GM23338 (cell line): ENCODE data around the gene MRPS6. TPM values are rescaled to one million over a fixed set of nuclear protein-coding genes. Genes with fewer than 3 reads are reported as not detected.

Source experiments
- ATAC-seq: fragments of 200-7000 bp; cut with Tn5 transposase; 3 replicates; pipeline ENCODE4 v1.9.1; 2020
- DNase-seq: peaks from one replicate; pipeline ENCODE4 v3.0.0-alpha.2; 2015; ENCODE audit warnings: low spot score
- H2AFZ ChIP-seq: fragments of 200-600 bp; sonication (generic); 2 replicates; pipeline ENCODE4 v1.8.0; 2016; ENCODE audit warnings: antibody characterized with exemption, mild to moderate bottlenecking, moderate library complexity
- H3F3A ChIP-seq: fragments of 200-600 bp; sonication (generic); replicated peaks from 2 replicates; pipeline ENCODE4 v1.8.0; 2017; ENCODE audit warnings: antibody characterized with exemption, mixed run types, low read depth
- H3K27ac ChIP-seq: fragments of 200-600 bp; sonication (generic); 2 replicates; pipeline ENCODE4 v1.6.1; 2016; ENCODE audit warnings: low read depth
- H3K27me3 ChIP-seq: fragments of 200-600 bp; sonication (generic); 2 replicates; pipeline ENCODE4 v1.8.0; 2016; ENCODE audit warnings: mild to moderate bottlenecking, mixed run types, moderate library complexity; ENCODE audit not compliant: insufficient read depth
- H3K36me3 ChIP-seq: fragments of 200-600 bp; sonication (generic); 2 replicates; pipeline ENCODE4 v1.8.0; 2016; ENCODE audit warnings: mild to moderate bottlenecking; ENCODE audit not compliant: insufficient read depth
- H3K4me1 ChIP-seq: fragments of 200-600 bp; sonication (generic); 2 replicates; pipeline ENCODE4 v1.8.0; 2016; ENCODE audit warnings: mild to moderate bottlenecking, moderate library complexity; ENCODE audit not compliant: insufficient read depth
- H3K4me2 ChIP-seq: fragments of 200-600 bp; sonication (generic); 2 replicates; pipeline ENCODE4 v1.7.1; 2017; ENCODE audit warnings: mixed run types
- H3K4me3 ChIP-seq: fragments of 200-600 bp; sonication (generic); 2 replicates; pipeline ENCODE4 v1.6.1; 2016; ENCODE audit warnings: mixed run types
- H3K79me2 ChIP-seq: fragments of 200-600 bp; sonication (generic); replicated peaks from 2 replicates; pipeline ENCODE4 v1.8.0; 2017; ENCODE audit warnings: mild to moderate bottlenecking; ENCODE audit not compliant: insufficient read depth
- H3K9me2 ChIP-seq: fragments of 200-600 bp; sonication (generic); 2 replicates; pipeline ENCODE4 v1.8.0; 2017; ENCODE audit not compliant: insufficient read depth
- H4K20me1 ChIP-seq: fragments of 200-600 bp; sonication (generic); replicated peaks from 2 replicates; pipeline ENCODE4 v1.8.0; 2017; ENCODE audit warnings: mild to moderate bottlenecking; ENCODE audit not compliant: insufficient read depth
- H3K27ac Mint-ChIP-seq: 2 replicates; pipeline ENCODE4 v1.8.0; 2020; ENCODE audit warnings: inconsistent platforms, mild to moderate bottlenecking, moderate library complexity, mixed read lengths
- H3K27me3 Mint-ChIP-seq: 3 replicates; pipeline ENCODE4 v1.8.0; 2022; ENCODE audit warnings: low read depth, mild to moderate bottlenecking, moderate library complexity, mixed read lengths, inconsistent platforms; ENCODE audit not compliant: insufficient read depth, poor library complexity
- H3K36me3 Mint-ChIP-seq: 3 replicates; pipeline ENCODE4 v1.8.0; 2021; ENCODE audit warnings: low read depth, mild to moderate bottlenecking, inconsistent platforms, moderate library complexity, mixed read lengths
- H3K4me1 Mint-ChIP-seq: 3 replicates; pipeline ENCODE4 v1.8.0; 2020; ENCODE audit warnings: mild to moderate bottlenecking, inconsistent platforms, mixed read lengths
- H3K4me3 Mint-ChIP-seq: 3 replicates; pipeline ENCODE4 v1.8.0; 2021; ENCODE audit warnings: moderate library complexity, mild to moderate bottlenecking, inconsistent platforms, mixed read lengths
- H3K9me3 Mint-ChIP-seq: 3 replicates; pipeline ENCODE4 v1.8.0; 2020; ENCODE audit warnings: moderate library complexity, mild to moderate bottlenecking, inconsistent platforms, mixed read lengths
- CTCF ChIP-seq, 2 experiments: fragments of 200-600 bp in 1 of 2; sonication (generic) in 1 of 2; conservative IDR thresholded peaks; 2 replicates each; pipeline versions ENCODE4 v1.5.1 to v1.6.1; 2016 to 2017; ENCODE audit warnings: antibody characterized with exemption in 2 of 2, low read depth in 2 of 2, mild to moderate bottlenecking in 2 of 2, moderate library complexity in 1 of 2
- ETS1 ChIP-seq: IDR thresholded peaks from 2 replicates; pipeline ENCODE4 v1.6.1; 2016; ENCODE audit warnings: antibody characterized with exemption
- POLR2AphosphoS5 ChIP-seq: IDR thresholded peaks from 2 replicates; pipeline ENCODE4 v1.6.1; 2016; ENCODE audit warnings: antibody characterized with exemption, low read depth
- ZNF114 ChIP-seq: fragments of 250-450 bp; sonication (Bioruptor Pico); IDR thresholded peaks from 2 replicates; pipeline ENCODE4 v1.5.0; 2020; ENCODE audit warnings: mild to moderate bottlenecking, moderate library complexity
- ZNF462 ChIP-seq: fragments of 250-450 bp; sonication (Bioruptor Pico); IDR thresholded peaks from 2 replicates; pipeline ENCODE4 v1.5.0; 2020; ENCODE audit warnings: mild to moderate bottlenecking, moderate library complexity
- polyA plus RNA-seq: library from polyadenylated mRNA; unstranded; fragments of >200 nt; fragmentation: Nextera tagmentation; extraction: Ambion mirVana; gene quantifications from 2 replicates; pipeline ENCODE4 v1.2.1, GENCODE V29; 2016
- total RNA-seq: library from RNA; depleted of rRNA; stranded (reverse); fragments of >200 nt; shearing (Covaris generic); gene quantifications from 2 replicates; pipeline ENCODE4 v1.2.3, GENCODE V29; 2014

MRPS6 gene
- total and polyA plus RNA-seq, 2 experiments from 2014 or later: 80.5 to 242 TPM

DNA sequence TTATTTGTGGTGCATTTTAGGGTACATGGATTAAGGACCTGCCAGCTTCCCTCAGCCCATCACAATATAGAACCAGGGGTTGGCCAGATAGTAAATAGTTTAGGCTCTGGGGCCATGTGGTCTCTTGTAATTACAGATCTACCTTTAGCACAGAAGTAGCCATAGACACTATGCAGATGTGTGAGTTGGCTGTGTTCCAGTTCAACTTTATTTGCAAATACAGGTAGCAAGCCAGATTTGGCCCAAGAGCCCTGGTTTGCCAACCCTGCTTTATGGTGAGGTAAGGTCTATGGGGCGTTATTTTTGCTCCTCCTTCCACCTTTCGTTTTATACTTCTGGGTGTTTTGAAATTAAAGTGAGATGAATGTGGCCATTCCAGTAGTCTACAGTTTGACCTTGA lies 48.7 kb downstream of the MRPS6 start:
- Histone ChIP-seq H3K27ac (no peak overlapping the region), H3K4me1 (peaks cover 29% of the 10 kb centered on the region), H3F3A (no peaks in the 10 kb centered on the region), H3K9me2 (no peaks in the 10 kb centered on the region), H4K20me1 (peaks cover 29% of the 10 kb centered on the region), H2AFZ (no peak overlapping the region), H3K36me3 (no peaks in the 10 kb centered on the region), H3K4me2 (no peak overlapping the region), H3K4me3 (no peak overlapping the region), H3K79me2 (peaks cover 99% of the 10 kb centered on the region), H3K27me3 (no peaks in the 10 kb centered on the region)
- DNase-seq: no peak
- peaks cover 17% of the 10 kb centered on the region for H3K4me1 Mint-ChIP-seq
- ATAC-seq: no peak
- TF ChIP-seq ZNF462 (CRISPR knock-in tag) (no peak), ZNF114 (CRISPR knock-in tag) (no peak), ETS1 (no peak), POLR2AphosphoS5 (no peak), CTCF (conservative IDR thresholded peaks at IDR 0.05; ENCODE audit: low read depth in 2 of 2) (no peak)
- no peak overlapping the region for H3K27ac Mint-ChIP-seq
- no peaks in the 10 kb centered on the region for H3K27me3 Mint-ChIP-seq
- H3K4me3 Mint-ChIP-seq: no peak overlapping the region
- H3K36me3 Mint-ChIP-seq: peaks cover 20% of the 10 kb centered on the region
- H3K9me3 Mint-ChIP-seq: no peaks in the 10 kb centered on the region
